Adrenal gland (tissue), 19 donors: ENCODE measurements around the gene UGT2B10. TPM values are rescaled to one million over a fixed set of nuclear protein-coding genes. Genes with fewer than 3 reads are reported as not detected.
"Not testable (repeated sequence)": the region's sequence is repeated elsewhere in the genome, so short reads cannot be mapped to it uniquely, and the experiment has no call there.

Source experiments
- DNase-seq, 7 donors: peaks; one replicate each; pipeline ENCODE4 v3.0.0-alpha.2; 2019 to 2020
- H3K27ac ChIP-seq, 5 donors: fragments of 200-600 bp; sonication (generic) in 4 of 5; 1 replicate in 3 of 5; 2 replicates in 2 of 5; pipeline versions ENCODE4 v1.5.1 to v1.8.0; 2016 to 2020; ENCODE audit warnings: mild to moderate bottlenecking in 1 of 5
- H3K27me3 ChIP-seq: fragments of 200-600 bp; 2 replicates; pipeline ENCODE4 v1.8.0; 2021
- H3K36me3 ChIP-seq, 2 donors: fragments of 200-600 bp; replicated peaks in 1 of 2; 1 replicate in 1 of 2; 2 replicates in 1 of 2; pipeline versions ENCODE4 v1.5.1 to v1.8.0; 2018 to 2022
- H3K4me1 ChIP-seq, 2 donors: fragments of 200-600 bp; replicated peaks in 1 of 2; 1 replicate in 1 of 2; 2 replicates in 1 of 2; pipeline versions ENCODE4 v1.5.1 to v1.8.0; 2018 to 2021
- H3K4me3 ChIP-seq, 4 donors: fragments of 200-600 bp; sonication (generic) in 3 of 4; one replicate each; pipeline ENCODE4 v1.5.1; 2016 to 2018
- H3K9me3 ChIP-seq, 3 donors: fragments of 200-600 bp; sonication (generic) in 1 of 3; replicated peaks in 1 of 3; 1 replicate in 2 of 3; 2 replicates in 1 of 3; pipeline versions ENCODE4 v1.5.1 to v1.8.0; 2016 to 2021
- CTCF ChIP-seq, 6 experiments: fragments of 450-650 bp in 4 of 6; fragments of 200-600 bp in 2 of 6; sonication (generic) in 1 of 6; IDR thresholded peaks; 1 replicate in 5 of 6; 2 replicates in 1 of 6; pipeline versions ENCODE4 v1.5.1 to v1.8.0; 2016 to 2021; ENCODE audit warnings: antibody characterized with exemption in 6 of 6, mild to moderate bottlenecking in 2 of 6, moderate library complexity in 1 of 6
- POLR2A ChIP-seq, 2 donors: fragments of 450-650 bp; IDR thresholded peaks; one replicate each; pipeline ENCODE4 v1.6.1; 2017; ENCODE audit warnings: antibody characterized with exemption in 2 of 2, mild to moderate bottlenecking in 2 of 2, moderate library complexity in 1 of 2
- WGBS, 4 donors: extraction: QIAGEN DNeasy Blood & Tissue Kit in 2 of 4; methylation state at CpG; one replicate each; pipeline versions ENCODE4 v1.1.5 to v1.1.7; 2013 to 2017; 5-methylcytosine and 5-hydroxymethylcytosine counted together
- intact Hi-C, 2 donors: fragments of 100-400 bp; cut with DNase I; formaldehyde crosslinking; loops; one replicate each; pipeline versions ENCODE4 v1.14.1 to v1.15.0; 2022 to 2023
- long read RNA-seq, 10 donors: library from polyadenylated mRNA in 3 of 10; unstranded in 2 of 10; stranded (forward) in 1 of 10; transcript quantifications; one replicate each; pipeline ENCODE4 v2.0.0 and lab custom pipeline, GENCODE V29; 2021 to 2026
- polyA plus RNA-seq, 3 donors: library from polyadenylated mRNA; stranded (reverse); fragments of 200-250 nt in 2 of 3; fragments of 350-450 nt in 1 of 3; fragmentation: Illumina TruSeq in 1 of 3; extraction: RNeasy Lipid Tissue Mini Kit (QIAGEN cat#74804) in 1 of 3; gene quantifications; one replicate each; pipeline ENCODE4 v1.2.3, GENCODE V29; 2013 to 2014
- total RNA-seq, 9 donors: library from RNA; depleted of rRNA in 4 of 9; stranded (reverse); fragments of >200 nt in 4 of 9; fragments of 120-200 nt in 1 of 9; fragmentation: NEBNext Ultra II Directional in 1 of 9; extraction: Animal tissue kit (Norgen Biotek cat#: 25700) in 1 of 9; gene quantifications; one replicate each; pipeline versions ENCODE4 v1.1.0 to v1.2.4, GENCODE V29; 2013 to 2023
- donor health status: healthy with polysubstance abuse.
- donor health status: Bipolar disorder and iron deficiency.
- donor health status: DM: yes; HTN: yes; CAD: no.
- donor health status: DM: no; HTN: no; CAD: no.
- donor health status: DM: no; HTN: no; CAD: no.
- donor health status: DM: yes; HTN: yes; CAD: no.

Gene UGT2B10
- total RNA-seq (under 1 TPM in 2 of 9 donors, not detected in 7; 0.15 to 0.22 TPM), polyA plus RNA-seq (not detected)
- long read RNA-seq, donor 1: 0 reads
- long read RNA-seq, donor 2: 0 reads
- long read RNA-seq, donor 3: 0 reads
- long read RNA-seq, donor 4: 0 reads
- long read RNA-seq, donor 5: 0 reads
- long read RNA-seq, donor 6: 0 reads
- long read RNA-seq, donor 7: 0 reads
- long read RNA-seq, donor 8, partial matches to known transcripts: 0 of 3 reads
- long read RNA-seq, donor 8, other reads (novel, unspliced or antisense): 0 of 3 reads
- long read RNA-seq, donor 9: 0 reads
- long read RNA-seq, donor 10: 0 reads

GRCh38 chr4:68815617-68816409, at the start of gene UGT2B10:
TSS of gene UGT2B10 (plus strand) at chr4:68815994. CDS start at chr4:68816020, 26 bp downstream.
- intact Hi-C loops, H3K27me3 ChIP-seq, H3K27ac ChIP-seq, H3K4me3 ChIP-seq, H3K9me3 ChIP-seq, H3K4me1 ChIP-seq, H3K36me3 ChIP-seq, DNase-seq: not testable (repeated sequence)
- WGBS, 4 donors: 46 to 59% (median 49%) methylated on average over 4 of the region's 4 CpGs

GRCh38 chr4:68771836-68772235, 44.0 kb upstream of the UGT2B10 start:
- H3K4me3 ChIP-seq, H3K9me3 ChIP-seq, H3K27ac ChIP-seq, intact Hi-C loops, H3K4me1 ChIP-seq, H3K36me3 ChIP-seq, H3K27me3 ChIP-seq, DNase-seq: not testable (repeated sequence)

- 72 to 92% (median 86%) methylated on average over 5 of the region's 5 CpGs for WGBS, 4 donors
- no peaks in the 10 kb centered on the region for H3K4me1 ChIP-seq
- no peak for DNase-seq
- TF ChIP-seq CTCF (IDR thresholded peaks at IDR 0.05) (no peak), POLR2A (IDR thresholded peaks at IDR 0.05) (no peak)
- intact Hi-C loops: no loop called here
- no peaks in the 10 kb centered on the region for H3K36me3 ChIP-seq
- no peaks in the 10 kb centered on the region for H3K27me3 ChIP-seq
- H3K27ac ChIP-seq: no peak overlapping the region
- no peaks in the 10 kb centered on the region for H3K9me3 ChIP-seq
- H3K4me3 ChIP-seq: no peak overlapping the region
Measured at GRCh38 chr4:68773699-68774098, 42.1 kb upstream of the UGT2B10 start.

GRCh38 chr4:68780232-68780631, 35.6 kb upstream of the UGT2B10 start:
- no peak for TF ChIP-seq CTCF (IDR thresholded peaks at IDR 0.05)
- TF ChIP-seq POLR2A (IDR thresholded peaks at IDR 0.05): no peak
- H3K9me3 ChIP-seq: no peaks in the 10 kb centered on the region
- H3K36me3 ChIP-seq: no peaks in the 10 kb centered on the region
- H3K4me3 ChIP-seq: no peak overlapping the region
- H3K27me3 ChIP-seq: no peaks in the 10 kb centered on the region
- intact Hi-C loops: no loop called here
- WGBS, 4 donors: 49 to 80% (median 55%) methylated on average over 1 of the region's 1 CpG
- no peak for DNase-seq
- H3K4me1 ChIP-seq: no peaks in the 10 kb centered on the region
- no peak overlapping the region for H3K27ac ChIP-seq

- no peak for DNase-seq
- Histone ChIP-seq H3K27ac (no peak overlapping the region), H3K27me3 (no peaks in the 10 kb centered on the region), H3K4me1 (no peaks in the 10 kb centered on the region), H3K9me3 (no peaks in the 10 kb centered on the region), H3K36me3 (no peaks in the 10 kb centered on the region), H3K4me3 (no peak overlapping the region)
- no peak for TF ChIP-seq POLR2A (IDR thresholded peaks at IDR 0.05)
- no peak for TF ChIP-seq CTCF (IDR thresholded peaks at IDR 0.05)
- WGBS, 4 donors: 44 to 61% (median 52%) methylated on average over 1 of the region's 1 CpG
- intact Hi-C loops: no loop called here
Measured at GRCh38 chr4:68797048-68797447, 18.7 kb upstream of the UGT2B10 start.
